Medulla oblongata (tissue), 1 donor: Measurements from ENCODE around the gene GRIN1.

Experiments used
- DNase-seq: peaks from one replicate; pipeline ENCODE4 v3.0.0-alpha.2; 2015; ENCODE audit errors: extremely low spot score

Gene GRIN1

GRCh38 chr9:137164370-137165249 is 25.7 kb downstream of the GRIN1 start:
- no peak for DNase-seq

GRCh38 chr9:137165250-137165836 is 26.4 kb downstream of the GRIN1 start:
- DNase-seq: no peak

GRCh38 chr9:137166380-137167229 is 27.7 kb downstream of the GRIN1 start:
- DNase-seq: no peak

- no peak for DNase-seq
Measured at GRCh38 chr9:137167277-137167746, 28.4 kb downstream of the GRIN1 start.

GRCh38 chr9:137167747-137168572 is 29.0 kb downstream of the GRIN1 start:
- DNase-seq: no peak

- DNase-seq: no peak
Measured at GRCh38 chr9:137168573-137168903, 29.6 kb downstream of the GRIN1 start.

GRCh38 chr9:137168904-137169856 is 30.2 kb downstream of the GRIN1 start:
- DNase-seq: no peak

GRCh38 chr9:137169896-137170358 is 31.0 kb downstream of the GRIN1 start, which contains the start of gene LRRC26:
Gene LRRC26, minus strand, starts transcription at chr9:137170051. Its CDS starts 108 bp downstream, at chr9:137169943.
- DNase-seq: no peak

- DNase-seq: no peak
Measured at GRCh38 chr9:137170486-137171148, 31.7 kb downstream of the GRIN1 start.

- DNase-seq: no peak
Measured at GRCh38 chr9:137171149-137171900, 32.4 kb downstream of the GRIN1 start.

- DNase-seq: no peak
Measured at GRCh38 chr9:137172901-137173795, 34.2 kb downstream of the GRIN1 start.

- no peak for DNase-seq
Measured at GRCh38 chr9:137173796-137174664, 35.1 kb downstream of the GRIN1 start.

GRCh38 chr9:137174722-137175293 is 35.9 kb downstream of the GRIN1 start:
- DNase-seq: no peak

- no peak for DNase-seq
Measured at GRCh38 chr9:137175345-137175961, 36.5 kb downstream of the GRIN1 start.

GRCh38 chr9:137176302-137177182 is 37.6 kb downstream of the GRIN1 start:
- no peak for DNase-seq
